GM13976 (cell line): ENCODE measurements around the gene AP1M2.

ENCODE experiments used
- DNase-seq: peaks from one replicate; pipeline ENCODE4 v3.0.0; 2012; ENCODE audit warnings: low spot score
- in situ Hi-C: fragments of 300-500 bp; cut with MboI; formaldehyde crosslinking; loops from one replicate; pipeline ENCODE4 v1.12.0; 2022; ENCODE audit warnings: low sequenced_read_pairs, mixed read lengths, inconsistent platforms; ENCODE audit not compliant: unreplicated experiment
- TF ChIP-seq, protein P1 (sequence below): IDR thresholded peaks from 2 replicates; pipeline ENCODE4 v1.5.1; 2012; ENCODE audit warnings: borderline replicate concordance, mild to moderate bottlenecking; ENCODE audit not compliant: insufficient read depth; ENCODE audit errors: extremely low read depth, missing control alignments, control extremely low read depth

Gene AP1M2

DNA sequence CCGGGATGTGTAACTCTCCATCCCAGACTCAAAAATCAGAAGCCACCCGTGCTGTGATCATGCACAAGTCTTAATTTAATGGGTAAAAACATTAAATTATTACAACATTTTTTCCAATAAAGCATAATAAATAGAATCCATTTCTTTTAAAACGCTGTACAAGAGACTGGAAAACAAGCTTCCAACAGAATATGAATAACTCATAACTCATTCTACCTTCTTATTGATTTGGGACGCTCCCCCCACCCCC, 20.8 kb downstream of the AP1M2 start:
- no peak for DNase-seq
- TF ChIP-seq, protein P1, sequence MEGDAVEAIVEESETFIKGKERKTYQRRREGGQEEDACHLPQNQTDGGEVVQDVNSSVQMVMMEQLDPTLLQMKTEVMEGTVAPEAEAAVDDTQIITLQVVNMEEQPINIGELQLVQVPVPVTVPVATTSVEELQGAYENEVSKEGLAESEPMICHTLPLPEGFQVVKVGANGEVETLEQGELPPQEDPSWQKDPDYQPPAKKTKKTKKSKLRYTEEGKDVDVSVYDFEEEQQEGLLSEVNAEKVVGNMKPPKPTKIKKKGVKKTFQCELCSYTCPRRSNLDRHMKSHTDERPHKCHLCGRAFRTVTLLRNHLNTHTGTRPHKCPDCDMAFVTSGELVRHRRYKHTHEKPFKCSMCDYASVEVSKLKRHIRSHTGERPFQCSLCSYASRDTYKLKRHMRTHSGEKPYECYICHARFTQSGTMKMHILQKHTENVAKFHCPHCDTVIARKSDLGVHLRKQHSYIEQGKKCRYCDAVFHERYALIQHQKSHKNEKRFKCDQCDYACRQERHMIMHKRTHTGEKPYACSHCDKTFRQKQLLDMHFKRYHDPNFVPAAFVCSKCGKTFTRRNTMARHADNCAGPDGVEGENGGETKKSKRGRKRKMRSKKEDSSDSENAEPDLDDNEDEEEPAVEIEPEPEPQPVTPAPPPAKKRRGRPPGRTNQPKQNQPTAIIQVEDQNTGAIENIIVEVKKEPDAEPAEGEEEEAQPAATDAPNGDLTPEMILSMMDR, result no peak
- in situ Hi-C loops, result no loop called here

DNA sequence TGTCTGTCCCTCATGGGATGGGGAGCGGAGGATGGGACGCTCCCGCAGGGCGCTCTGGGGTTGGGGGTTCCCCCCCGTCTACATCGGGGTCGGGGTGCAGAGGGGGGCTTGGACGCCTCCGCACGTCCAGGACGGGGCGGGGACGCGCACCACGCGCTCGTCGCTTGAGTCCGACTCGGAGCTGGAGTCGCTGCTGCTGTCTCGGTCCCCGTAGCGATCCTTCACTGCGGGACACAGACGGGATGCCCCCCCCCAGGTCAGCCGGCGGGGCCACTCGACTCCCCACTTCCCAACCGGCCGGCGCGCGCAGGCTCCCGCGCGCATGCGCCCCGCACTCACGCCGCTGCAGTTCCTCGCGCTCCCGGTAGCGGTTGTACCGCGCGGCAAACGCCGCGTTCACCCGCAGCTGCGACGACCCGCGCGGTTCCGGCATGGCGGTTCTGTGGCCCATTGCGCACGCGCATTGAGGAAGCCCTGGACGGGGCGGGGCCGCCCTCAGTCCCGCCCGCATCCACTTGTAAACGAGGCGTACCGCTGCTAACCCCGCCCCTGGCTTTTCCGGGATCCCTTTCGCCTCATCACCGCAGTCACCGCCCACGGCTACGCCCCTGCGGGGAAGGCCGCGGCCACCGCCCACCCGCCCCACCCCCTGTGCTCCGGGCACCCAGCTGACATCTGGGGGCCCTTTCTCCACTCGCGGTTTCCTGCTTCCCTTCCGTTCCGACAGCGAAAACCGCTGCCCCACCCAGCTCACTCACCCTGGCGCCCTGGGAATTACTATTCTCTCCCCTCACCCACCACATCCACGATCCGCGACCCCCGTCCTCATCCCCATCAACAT, 21.3 kb downstream of the AP1M2 start, which contains the start of gene KRI1:
TSS of gene KRI1 (minus strand) at position 444 of the 841 bp plus-strand sequence. CDS start at position 433, 11 bp downstream.
- TF ChIP-seq, protein P1, result no peak
- in situ Hi-C loops, result no loop called here
- peak; percentile 98 for DNase-seq

DNA sequence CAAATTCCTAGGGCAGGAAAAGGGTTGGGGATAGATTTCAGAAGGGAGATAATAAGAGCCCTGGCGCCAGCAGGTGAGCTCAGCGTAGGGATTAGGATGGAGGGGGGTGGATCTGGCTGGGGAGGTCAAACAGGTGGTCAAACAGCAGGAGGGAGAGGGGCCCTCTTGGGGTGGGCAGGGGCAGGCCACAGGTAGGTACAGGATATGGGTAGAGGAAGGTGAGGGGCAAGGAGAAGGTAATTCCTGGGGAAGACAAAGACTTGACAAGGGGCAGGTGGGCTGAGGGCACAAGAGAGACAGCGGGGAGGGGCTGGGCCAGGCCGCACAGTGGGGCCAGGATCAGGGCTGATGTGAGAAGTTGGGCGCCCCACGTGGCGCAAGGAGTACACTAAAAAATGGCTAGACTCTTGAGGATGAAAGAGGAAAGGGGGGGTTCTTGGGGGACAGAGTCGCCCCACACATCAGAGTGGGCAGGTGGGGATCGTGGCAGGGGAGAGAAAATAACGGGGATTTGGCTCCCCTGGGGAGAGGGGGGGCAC, 22.0 kb downstream of the AP1M2 start:
- peak; percentile 83 for DNase-seq
- in situ Hi-C loops, result no loop called here
- TF ChIP-seq, protein P1, result peak; percentile 9

DNA sequence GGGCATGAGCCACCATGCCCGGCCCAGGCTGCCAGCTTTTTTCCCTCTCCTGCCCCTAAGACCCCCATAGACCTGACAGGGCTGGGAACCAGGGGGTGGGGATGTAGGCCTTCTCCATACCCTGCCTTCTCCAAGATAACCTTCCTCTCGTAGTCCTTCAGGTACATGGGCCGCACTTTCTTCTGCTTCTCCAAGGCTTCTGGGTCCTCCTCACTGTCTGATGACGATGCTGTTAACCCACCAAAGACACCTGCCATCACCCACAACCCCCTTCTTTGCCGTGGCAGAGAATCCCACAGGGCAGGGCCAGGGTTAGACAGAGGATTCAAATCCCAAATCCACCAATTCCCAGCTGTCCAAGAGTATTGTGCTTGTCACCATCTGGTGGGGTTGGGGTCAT, 24.5 kb downstream of the AP1M2 start:
- in situ Hi-C loops, result no loop called here
- TF ChIP-seq, protein P1, result no peak
- DNase-seq, result no peak

DNA sequence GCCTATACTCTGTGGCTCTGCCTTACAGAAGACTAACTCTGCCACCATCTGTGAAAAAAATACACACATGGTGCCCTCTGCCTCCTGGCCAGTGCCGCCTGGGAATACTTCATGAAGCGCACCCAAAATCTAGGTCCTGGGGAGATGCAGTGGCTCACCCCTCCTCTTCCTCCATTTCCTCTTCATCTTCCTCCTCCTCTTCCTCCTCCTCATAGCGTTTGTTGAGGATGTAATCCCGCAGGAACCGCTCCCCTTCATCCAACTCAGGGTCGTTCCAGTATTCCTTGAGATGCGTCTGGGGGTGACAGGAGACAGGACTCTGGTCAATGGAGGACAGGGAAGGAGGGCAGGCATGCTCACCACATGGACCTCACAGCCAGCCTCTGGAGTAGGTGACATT, 27.0 kb downstream of the AP1M2 start:
- DNase-seq, result no peak
- in situ Hi-C loops, result no loop called here
- TF ChIP-seq, protein P1, result no peak

DNA sequence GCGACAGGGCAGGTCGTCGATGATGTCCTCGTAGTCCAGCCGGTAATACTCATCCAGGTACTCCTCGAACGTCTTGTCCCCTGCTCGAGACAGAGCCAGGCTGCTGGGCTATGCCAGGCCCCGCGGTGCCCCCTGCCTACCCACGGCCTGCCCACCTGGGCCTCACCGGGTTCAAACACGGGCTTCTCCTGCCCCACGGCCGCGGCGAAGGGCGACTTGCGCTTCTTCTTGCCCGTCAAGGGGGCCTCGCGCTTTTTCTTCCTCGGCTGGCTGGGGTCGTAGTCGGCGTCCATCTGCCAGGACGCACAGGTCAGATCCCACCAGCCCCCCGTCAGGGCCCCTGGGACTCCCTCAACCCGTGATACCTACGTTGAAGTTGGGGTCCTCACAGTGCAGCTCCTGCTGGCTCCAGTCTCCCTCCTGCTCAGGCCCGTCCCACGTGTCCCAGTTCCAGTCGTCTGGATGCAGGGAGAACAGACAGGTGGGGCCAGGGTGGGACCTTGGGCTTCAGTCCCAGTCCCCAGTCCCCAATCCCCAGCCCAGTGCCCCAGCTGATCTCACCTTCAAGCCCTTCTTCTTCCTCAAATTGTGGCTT, 29.4 kb downstream of the AP1M2 start:
- no peak for DNase-seq
- TF ChIP-seq, protein P1, result no peak
- in situ Hi-C loops, result no loop called here
